GM19035 (cell line): ENCODE data around the gene PKDCC.

ENCODE experiments used
- ATAC-seq: cut with Tn5 transposase; IDR thresholded peaks from one replicate; pipeline ENCODE4 v1.9.1; 2021; ENCODE audit not compliant: unreplicated experiment

PKDCC gene

DNA sequence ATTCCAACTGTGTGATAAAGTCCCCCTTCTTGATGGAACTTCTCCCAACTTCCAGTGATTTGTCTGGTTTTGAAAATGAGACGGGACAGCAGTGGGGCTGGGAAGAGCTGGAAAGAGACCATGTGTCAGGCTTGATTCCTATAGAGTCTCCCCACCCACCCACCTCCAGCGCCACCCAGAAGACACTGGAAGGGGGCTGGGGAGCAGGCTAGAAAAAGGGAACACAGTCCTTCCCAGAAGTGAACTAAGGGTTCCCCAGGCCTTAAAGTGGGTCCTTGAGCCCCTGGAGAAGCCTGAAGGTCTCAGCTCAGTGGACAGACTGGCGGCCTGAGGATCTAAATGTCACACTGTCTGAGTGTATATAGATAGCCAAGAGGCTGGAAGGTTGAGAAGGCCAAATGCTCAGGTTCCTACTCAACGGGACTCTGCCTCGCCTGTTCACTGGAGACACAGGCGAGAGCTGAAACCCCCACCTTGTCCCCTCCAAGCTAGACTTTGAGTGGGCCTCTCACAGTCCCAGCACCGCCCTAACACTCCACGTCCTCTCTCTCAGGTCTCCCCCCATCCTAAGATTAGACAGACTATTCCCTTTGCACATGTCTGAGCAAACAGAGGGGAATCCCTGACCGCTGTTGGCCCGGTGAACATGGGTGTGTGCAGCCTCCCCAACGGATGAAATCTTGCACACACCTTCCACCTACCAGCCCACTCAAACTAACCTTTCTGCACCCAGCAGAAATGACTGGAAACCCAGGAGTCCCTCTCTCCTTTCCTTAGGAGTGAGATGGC, 1.6 kb downstream of the PKDCC start:
- ATAC-seq, result no peak

- no peak for ATAC-seq
Observed at GRCh38 chr2:42050010-42050702, 2.3 kb downstream of the PKDCC start.

GRCh38 chr2:42050703-42051542, 3.1 kb downstream of the PKDCC start:
- ATAC-seq, result no peak

- ATAC-seq, result no peak
Observed at GRCh38 chr2:42051543-42052235, 3.9 kb downstream of the PKDCC start.

DNA sequence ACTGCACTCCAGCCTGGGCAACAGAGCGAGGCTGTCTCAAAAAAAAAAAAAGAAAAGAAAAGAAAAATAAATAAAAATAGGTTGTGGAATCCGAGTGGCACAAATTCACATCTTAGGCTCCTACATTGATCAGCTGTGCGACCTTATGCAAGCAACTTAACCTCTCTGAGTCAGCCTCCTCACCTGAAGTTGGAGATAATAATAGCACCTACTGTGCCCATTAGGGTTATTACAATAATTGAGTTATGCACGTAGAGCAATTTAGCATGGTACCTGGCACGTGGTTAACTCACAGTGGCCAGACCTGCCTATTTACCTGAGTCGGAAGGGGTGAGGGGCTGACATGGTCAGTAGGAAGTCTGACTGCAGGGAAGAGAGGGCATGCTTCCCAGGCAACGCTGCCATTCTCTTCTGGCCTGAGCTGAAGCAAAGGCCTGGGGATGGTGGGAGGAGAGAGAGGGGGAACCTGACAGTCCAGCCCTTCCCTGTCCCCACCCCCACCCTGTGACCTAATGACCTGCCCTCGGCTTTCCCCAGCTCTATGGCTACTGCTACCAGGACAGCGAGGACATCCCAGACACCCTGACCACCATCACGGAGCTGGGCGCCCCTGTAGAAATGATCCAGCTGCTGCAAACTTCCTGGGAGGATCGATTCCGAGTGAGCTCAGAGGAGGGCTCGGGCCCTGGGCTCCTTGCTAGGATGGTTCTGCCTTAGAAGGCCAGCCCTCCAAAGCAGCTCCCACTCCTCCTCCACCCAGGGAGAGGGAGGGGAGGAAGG, 5.1 kb downstream of the PKDCC start:
- ATAC-seq, result no peak

- ATAC-seq, result no peak
Observed at GRCh38 chr2:42053482-42053790, 5.6 kb downstream of the PKDCC start.

DNA sequence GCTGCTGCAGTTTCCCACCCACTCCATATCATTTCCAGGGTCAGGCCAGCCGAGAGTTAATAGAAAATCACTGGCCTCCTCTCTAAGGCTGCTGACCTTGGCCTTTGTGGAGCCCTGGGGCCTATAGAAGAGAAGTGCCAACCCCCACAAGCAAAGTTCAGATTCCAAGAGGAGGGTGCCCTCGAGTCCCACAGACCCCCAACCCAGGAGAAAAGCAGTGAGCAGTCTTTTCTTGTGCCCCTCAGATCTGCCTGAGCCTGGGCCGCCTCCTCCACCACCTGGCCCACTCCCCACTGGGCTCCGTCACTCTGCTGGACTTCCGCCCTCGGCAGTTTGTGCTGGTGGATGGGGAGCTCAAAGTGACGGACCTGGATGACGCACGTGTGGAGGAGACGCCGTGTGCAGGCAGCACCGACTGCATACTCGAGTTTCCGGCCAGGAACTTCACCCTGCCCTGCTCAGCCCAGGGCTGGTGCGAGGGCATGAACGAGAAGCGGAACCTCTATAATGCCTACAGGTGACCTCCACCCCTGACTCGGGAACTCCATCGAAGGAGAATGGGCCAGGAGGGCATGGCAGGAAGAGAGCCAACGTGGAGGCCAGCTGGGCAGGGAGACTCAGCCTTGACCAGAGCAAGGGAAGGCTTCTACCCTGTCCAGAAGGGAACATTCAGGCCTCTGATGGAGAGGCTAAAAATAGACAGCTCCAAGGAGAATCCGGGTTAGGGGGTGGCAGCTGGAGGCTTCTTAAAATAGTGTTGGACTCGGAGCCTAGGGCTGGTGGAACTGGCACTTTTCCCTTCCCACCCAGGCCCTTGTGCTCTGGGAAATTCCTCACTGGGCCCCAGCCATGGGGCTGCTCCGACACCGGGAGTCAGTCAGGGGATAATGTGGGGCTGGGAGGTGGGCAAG, 6.2 kb downstream of the PKDCC start:
- no peak for ATAC-seq

GRCh38 chr2:42054714-42055430, 7.1 kb downstream of the PKDCC start:
- ATAC-seq, result no peak

GRCh38 chr2:42055573-42056514, 8.0 kb downstream of the PKDCC start:
- ATAC-seq, result no peak

DNA sequence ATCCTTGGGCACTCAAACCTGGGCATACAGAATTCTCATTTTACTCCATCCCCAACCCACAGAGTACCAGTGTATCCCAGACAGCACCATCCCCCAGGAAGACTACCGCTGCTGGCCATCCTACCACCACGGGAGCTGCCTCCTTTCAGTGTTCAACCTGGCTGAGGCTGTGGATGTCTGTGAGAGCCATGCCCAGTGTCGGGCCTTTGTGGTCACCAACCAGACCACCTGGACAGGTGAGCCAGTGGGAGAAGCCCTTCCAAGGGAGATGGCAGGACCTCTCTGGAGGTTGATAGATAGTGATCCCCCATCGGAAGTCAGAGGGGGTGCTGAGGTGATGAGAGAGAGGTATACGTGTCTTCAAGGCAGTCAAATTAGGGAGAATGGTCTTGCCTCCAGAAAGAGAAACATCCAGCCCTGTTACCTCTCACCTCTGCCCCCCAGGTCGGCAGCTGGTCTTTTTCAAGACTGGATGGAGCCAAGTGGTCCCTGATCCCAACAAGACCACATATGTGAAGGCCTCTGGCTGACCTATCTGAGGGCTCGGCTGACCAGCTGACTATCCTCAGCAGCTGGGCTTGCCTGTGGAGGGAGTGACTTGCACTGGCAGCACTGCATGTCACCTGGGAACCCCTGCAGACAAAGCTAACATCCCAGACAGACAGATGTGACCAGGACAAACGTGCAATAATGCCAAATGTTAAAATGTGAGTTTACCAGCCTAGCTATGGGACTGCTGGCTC, 9.5 kb downstream of the PKDCC start:
- ATAC-seq, result no peak

DNA sequence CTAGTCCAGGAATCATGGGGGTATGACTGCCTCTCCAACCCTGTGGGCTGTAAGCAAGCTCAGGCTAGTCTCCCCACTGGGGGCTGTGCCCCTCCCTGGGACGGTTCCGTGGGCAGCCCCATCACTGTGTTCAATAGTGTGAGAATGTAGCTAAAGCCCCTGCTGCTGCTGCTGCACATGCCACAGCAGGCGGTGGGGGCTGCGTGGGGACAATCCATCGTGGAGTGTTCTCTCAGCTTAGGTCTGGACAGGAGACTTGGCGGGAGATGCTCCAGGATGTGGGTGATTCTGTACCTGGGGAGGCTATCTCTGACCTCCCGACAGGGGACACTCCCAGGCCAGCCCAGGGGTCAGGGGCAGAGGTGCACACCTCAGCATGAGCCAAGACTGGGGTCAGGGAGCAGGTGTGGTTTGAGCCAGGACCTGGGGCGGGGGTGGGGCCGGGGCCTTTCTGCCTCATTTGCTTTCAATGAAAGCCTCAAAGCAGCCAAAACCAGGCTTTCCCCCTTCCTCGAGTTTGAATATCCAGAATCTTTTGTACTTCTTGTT, 10.2 kb downstream of the PKDCC start:
- no peak for ATAC-seq

GRCh38 chr2:42059261-42059898, 11.6 kb downstream of the PKDCC start:
- no peak for ATAC-seq

- no peak for ATAC-seq
Observed at GRCh38 chr2:42060028-42060427, 12.2 kb downstream of the PKDCC start.

GRCh38 chr2:42060718-42061619, 13.1 kb downstream of the PKDCC start:
- no peak for ATAC-seq

DNA sequence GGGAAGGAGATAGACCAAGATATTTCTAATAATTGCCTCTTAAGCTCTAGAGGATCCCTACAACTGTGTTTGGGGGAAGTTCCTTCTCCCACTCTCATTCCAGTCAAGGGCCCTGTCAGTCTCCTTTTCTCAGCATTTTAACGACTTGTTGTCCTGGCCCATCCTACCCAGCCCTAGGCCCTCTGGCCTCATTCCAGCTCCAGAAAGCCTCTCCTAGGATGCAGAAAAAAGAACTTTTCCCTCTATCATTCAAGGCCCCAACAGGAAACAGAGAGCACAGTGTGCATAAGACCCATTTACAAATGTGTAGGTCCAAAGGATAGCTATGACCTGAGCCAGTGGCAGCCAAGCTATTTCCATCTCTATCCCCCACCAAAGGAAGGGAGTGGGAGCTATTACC, 14.0 kb downstream of the PKDCC start:
- ATAC-seq, result no peak
